Measurements from ENCODE around the gene POLE.

The POLE gene

DNA sequence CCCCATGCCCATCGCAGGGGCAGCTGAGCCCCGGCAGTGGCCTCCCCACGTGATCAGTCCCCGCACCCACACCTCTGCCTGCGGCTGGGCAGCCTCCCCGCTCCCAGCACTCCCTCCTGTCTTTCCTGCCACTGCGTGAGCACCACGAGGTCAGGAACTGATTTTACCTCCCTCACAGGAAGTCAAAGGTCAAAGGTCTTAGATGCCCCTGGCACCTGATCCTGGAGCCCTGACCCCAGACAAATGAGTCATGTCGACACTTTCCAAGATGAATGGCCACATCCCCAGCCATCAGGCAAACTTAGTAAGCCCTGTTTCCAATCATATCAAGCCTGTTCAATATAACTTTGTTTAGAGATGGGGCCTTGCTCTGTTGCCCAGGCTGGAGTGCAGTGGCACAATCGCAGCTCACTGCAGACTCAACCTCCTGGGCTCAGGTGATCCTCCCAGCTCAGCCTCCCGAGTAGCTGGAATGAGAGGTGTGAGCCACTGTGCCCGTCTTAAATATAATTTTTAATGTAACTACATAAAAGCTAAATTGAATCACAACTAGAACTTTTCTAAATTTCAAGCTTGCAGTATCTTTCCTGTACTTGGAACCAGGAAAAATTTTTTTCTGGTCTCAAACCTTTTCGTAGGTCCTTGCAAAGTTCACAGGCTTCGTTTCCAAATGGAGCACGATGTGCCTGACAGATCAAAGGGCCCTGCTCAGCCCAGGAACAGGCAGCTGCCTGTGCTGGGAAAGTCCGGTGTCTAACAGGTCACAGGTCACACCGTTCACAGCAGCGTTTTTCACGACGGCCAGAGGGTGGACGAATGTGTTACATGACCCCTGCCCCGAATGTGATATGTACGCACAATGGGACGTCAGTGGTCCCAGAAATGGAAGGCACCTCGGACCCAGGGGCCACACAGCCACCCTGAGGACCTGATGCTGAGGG lies 78.6 kb downstream of the POLE start:
- no peak overlapping the region for H3K27ac ChIP-seq (ENCODE audit: low read depth, low read length)
- peaks cover 2 to 24% (median 15%) of the 10 kb centered on the region in 5 donors for H3K4me1 ChIP-seq (ENCODE audit: control insufficient read depth in 5 of 5, insufficient read depth in 5 of 5, low read length in 5 of 5)
- peaks cover 0 to 9% (median 6%) of the 10 kb centered on the region in 5 donors for H3K9me3 ChIP-seq (ENCODE audit: control insufficient read depth in 5 of 5, low read length in 5 of 5)
- H3K4me3 ChIP-seq (ENCODE audit: low read depth in 1 of 5, low read length in 5 of 5) = no peak overlapping the region
- H3K27me3 ChIP-seq (ENCODE audit: control insufficient read depth in 5 of 5, insufficient read depth in 4 of 5, low read length in 5 of 5) = peaks cover 27 to 70% (median 39%) of the 10 kb centered on the region in 5 donors
- no peaks in the 10 kb centered on the region for H3K36me3 ChIP-seq (ENCODE audit: control insufficient read depth in 5 of 5, insufficient read depth in 5 of 5, low read length in 5 of 5)
- H3K9ac ChIP-seq (ENCODE audit: low read length in 5 of 5) = no peak overlapping the region

DNA sequence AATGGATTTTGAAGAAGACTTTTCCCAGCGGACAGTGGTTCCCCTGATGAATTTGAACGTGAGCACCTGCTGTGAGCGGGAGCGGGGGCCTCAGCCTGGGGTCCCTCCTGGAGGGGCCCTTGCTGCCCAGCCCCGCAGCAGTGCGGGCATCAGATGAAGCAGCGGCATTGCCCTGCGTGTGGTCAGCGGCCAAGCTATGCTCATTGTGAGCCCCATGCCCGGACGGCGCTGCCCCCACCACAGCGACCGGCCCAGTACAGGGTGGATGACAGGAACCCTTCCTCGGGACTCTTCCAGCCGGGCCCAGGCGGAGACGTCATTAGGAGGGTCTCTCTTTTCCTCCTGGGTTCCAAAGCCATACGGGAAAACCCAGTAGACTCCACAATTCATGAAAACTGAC lies 80.2 kb downstream of the POLE start:
- Histone ChIP-seq H3K9ac (ENCODE audit: low read length in 5 of 5) (no peak overlapping the region), H3K4me1 (ENCODE audit: control insufficient read depth in 5 of 5, insufficient read depth in 5 of 5, low read length in 5 of 5) (peaks cover 2 to 33% (median 25%) of the 10 kb centered on the region in 5 donors), H3K4me3 (ENCODE audit: low read depth in 1 of 5, low read length in 5 of 5) (no peak overlapping the region), H3K27ac (ENCODE audit: low read depth, low read length) (no peak overlapping the region), H3K27me3 (ENCODE audit: control insufficient read depth in 5 of 5, insufficient read depth in 4 of 5, low read length in 5 of 5) (peaks cover 39 to 82% (median 53%) of the 10 kb centered on the region in 5 donors), H3K9me3 (ENCODE audit: control insufficient read depth in 5 of 5, low read length in 5 of 5) (peaks cover 0 to 8% (median 6%) of the 10 kb centered on the region in 5 donors), H3K36me3 (ENCODE audit: control insufficient read depth in 5 of 5, insufficient read depth in 5 of 5, low read length in 5 of 5) (no peaks in the 10 kb centered on the region)

DNA sequence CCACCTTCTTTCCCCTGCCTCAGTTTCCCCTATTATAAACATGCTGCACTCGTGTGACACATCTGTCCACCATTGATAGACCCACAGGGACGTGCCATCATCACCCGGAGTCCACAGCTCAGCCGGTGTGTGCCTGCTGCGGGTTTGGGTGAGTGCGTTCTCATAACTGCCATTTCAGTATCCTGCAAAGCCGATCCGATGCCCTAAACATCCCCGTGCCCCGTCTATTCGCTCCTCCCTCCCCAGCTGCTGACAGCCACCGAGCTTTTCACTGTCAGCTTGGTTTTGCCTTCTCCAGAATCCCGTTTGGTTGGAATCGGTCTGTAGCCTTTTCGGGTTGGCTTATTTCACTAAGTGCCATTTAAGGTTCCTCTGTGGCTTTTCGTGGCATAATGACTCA lies 80.7 kb downstream of the POLE start:
- H3K4me1 ChIP-seq (ENCODE audit: control insufficient read depth in 5 of 5, insufficient read depth in 5 of 5, low read length in 5 of 5) = peaks cover 4 to 33% (median 25%) of the 10 kb centered on the region in 5 donors
- H3K27me3 ChIP-seq (ENCODE audit: control insufficient read depth in 5 of 5, insufficient read depth in 4 of 5, low read length in 5 of 5) = peaks cover 39 to 80% (median 57%) of the 10 kb centered on the region in 5 donors
- H3K4me3 ChIP-seq (ENCODE audit: low read depth in 1 of 5, low read length in 5 of 5) = no peak overlapping the region
- no peak overlapping the region for H3K27ac ChIP-seq (ENCODE audit: low read depth, low read length)
- H3K9ac ChIP-seq (ENCODE audit: low read length in 5 of 5) = no peak overlapping the region
- no peaks in the 10 kb centered on the region for H3K36me3 ChIP-seq (ENCODE audit: control insufficient read depth in 5 of 5, insufficient read depth in 5 of 5, low read length in 5 of 5)
- peaks cover 0 to 4% (median 3%) of the 10 kb centered on the region in 5 donors for H3K9me3 ChIP-seq (ENCODE audit: control insufficient read depth in 5 of 5, low read length in 5 of 5)

DNA sequence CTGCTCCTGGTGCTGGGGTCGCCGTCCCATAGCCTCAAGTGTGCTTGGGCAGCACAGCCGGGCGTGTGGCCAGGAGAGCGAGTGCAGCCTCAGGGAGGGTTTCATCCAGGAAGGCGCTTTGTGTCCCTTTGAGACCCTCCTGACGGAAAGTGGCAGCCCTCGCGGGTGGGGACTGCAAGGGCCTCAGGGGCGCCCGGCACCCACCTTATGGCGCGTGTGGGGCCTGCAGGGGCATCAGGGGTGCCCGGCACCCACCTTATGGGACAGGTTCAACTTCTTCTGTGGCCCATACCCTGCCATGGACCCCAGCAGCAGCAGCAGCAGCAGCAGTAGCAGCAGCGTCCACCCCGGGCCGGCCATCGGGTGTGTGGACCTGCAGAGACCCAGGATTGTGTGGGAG lies 81.2 kb downstream of the POLE start:
- H3K9ac ChIP-seq (ENCODE audit: low read length in 5 of 5) = no peak overlapping the region
- H3K27me3 ChIP-seq (ENCODE audit: control insufficient read depth in 5 of 5, insufficient read depth in 4 of 5, low read length in 5 of 5) = peaks cover 42 to 79% (median 59%) of the 10 kb centered on the region in 5 donors
- no peak overlapping the region for H3K27ac ChIP-seq (ENCODE audit: low read depth, low read length)
- no peaks in the 10 kb centered on the region for H3K9me3 ChIP-seq (ENCODE audit: control insufficient read depth in 5 of 5, low read length in 5 of 5)
- no peaks in the 10 kb centered on the region for H3K36me3 ChIP-seq (ENCODE audit: control insufficient read depth in 5 of 5, insufficient read depth in 5 of 5, low read length in 5 of 5)
- H3K4me1 ChIP-seq (ENCODE audit: control insufficient read depth in 5 of 5, insufficient read depth in 5 of 5, low read length in 5 of 5) = peaks cover 4 to 36% (median 27%) of the 10 kb centered on the region in 5 donors
- no peak overlapping the region for H3K4me3 ChIP-seq (ENCODE audit: low read depth in 1 of 5, low read length in 5 of 5)

DNA sequence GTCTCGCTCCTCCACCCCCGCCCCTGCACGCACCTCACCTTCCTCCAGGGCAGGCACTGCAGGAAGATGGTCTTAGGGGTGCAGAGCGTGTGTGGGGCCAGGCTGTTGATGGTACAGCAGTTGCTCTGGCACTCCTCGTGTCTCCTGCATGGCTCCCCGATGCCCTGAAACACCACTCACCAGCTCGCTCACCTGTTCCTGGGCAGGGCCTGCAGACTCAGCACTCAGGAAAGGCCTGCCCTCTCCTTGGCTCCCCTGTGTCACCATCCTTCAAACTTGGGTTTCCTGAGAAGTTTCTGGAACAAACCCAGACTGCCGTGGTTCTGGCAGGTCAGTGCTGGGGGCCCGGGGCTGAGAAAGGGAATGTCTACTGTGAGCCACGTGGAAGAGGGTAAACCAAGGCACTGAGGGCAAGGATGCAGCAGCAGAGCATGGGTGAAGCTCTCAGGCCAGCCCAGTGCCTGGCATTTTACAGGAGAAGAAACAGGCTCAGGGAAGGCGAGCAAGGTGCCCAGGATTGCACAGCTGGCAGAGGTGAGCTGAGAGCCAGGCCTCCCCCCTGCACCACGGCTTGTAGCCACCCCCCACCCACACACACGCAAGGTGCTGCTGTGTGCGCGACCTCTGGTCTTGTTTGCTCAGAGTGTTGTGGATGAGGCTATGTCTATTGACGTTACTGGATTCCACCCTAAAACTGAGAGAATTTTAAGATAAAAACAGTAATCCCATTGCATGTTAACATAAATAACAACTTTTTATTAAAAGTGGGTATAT lies 82.3 kb downstream of the POLE start:
- peaks cover 40 to 72% (median 52%) of the 10 kb centered on the region in 5 donors for H3K27me3 ChIP-seq (ENCODE audit: control insufficient read depth in 5 of 5, insufficient read depth in 4 of 5, low read length in 5 of 5)
- H3K27ac ChIP-seq (ENCODE audit: low read depth, low read length) = no peak overlapping the region
- no peaks in the 10 kb centered on the region for H3K36me3 ChIP-seq (ENCODE audit: control insufficient read depth in 5 of 5, insufficient read depth in 5 of 5, low read length in 5 of 5)
- H3K4me3 ChIP-seq (ENCODE audit: low read depth in 1 of 5, low read length in 5 of 5) = peak overlapping the region in 2 of 5 donors; percentile 56 to 59
- H3K4me1 ChIP-seq (ENCODE audit: control insufficient read depth in 5 of 5, insufficient read depth in 5 of 5, low read length in 5 of 5) = peaks cover 4 to 40% (median 31%) of the 10 kb centered on the region in 5 donors
- no peaks in the 10 kb centered on the region for H3K9me3 ChIP-seq (ENCODE audit: control insufficient read depth in 5 of 5, low read length in 5 of 5)
- no peak overlapping the region for H3K9ac ChIP-seq (ENCODE audit: low read length in 5 of 5)

DNA sequence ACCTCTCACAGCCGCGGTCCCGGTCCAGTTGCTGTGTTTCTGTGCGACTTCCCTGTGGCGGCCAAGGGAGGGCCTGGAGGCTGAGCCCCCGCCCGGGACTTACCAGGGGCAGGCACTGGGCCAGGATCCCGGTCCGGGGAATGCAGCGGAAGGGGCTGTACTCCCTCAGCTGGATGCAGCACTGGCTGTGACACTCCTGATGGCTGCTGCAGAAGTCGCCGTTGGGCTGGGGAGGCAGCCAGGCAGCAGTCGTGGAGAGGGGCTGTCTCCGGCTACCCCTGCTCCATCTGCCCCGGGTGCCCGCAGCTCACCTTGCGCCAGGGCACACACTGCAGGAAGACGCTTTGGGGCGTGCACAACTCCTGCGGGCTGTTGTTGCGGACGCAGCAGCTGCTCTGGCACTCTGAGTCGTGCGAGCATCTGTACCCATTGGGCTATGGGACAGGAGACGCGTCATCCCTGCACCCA lies 83.0 kb downstream of the POLE start:
- Histone ChIP-seq H3K27me3 (ENCODE audit: control insufficient read depth in 5 of 5, insufficient read depth in 4 of 5, low read length in 5 of 5) (peaks cover 39 to 67% (median 52%) of the 10 kb centered on the region in 5 donors), H3K4me3 (ENCODE audit: low read depth in 1 of 5, low read length in 5 of 5) (peak overlapping the region in 3 of 5 donors; percentile 36 to 59 (median 56)), H3K9me3 (ENCODE audit: control insufficient read depth in 5 of 5, low read length in 5 of 5) (no peaks in the 10 kb centered on the region), H3K4me1 (ENCODE audit: control insufficient read depth in 5 of 5, insufficient read depth in 5 of 5, low read length in 5 of 5) (peaks cover 4 to 39% (median 31%) of the 10 kb centered on the region in 5 donors), H3K9ac (ENCODE audit: low read length in 5 of 5) (peak overlapping the region in 1 of 5 donors; percentile 59), H3K36me3 (ENCODE audit: control insufficient read depth in 5 of 5, insufficient read depth in 5 of 5, low read length in 5 of 5) (no peaks in the 10 kb centered on the region), H3K27ac (ENCODE audit: low read depth, low read length) (no peak overlapping the region)

DNA sequence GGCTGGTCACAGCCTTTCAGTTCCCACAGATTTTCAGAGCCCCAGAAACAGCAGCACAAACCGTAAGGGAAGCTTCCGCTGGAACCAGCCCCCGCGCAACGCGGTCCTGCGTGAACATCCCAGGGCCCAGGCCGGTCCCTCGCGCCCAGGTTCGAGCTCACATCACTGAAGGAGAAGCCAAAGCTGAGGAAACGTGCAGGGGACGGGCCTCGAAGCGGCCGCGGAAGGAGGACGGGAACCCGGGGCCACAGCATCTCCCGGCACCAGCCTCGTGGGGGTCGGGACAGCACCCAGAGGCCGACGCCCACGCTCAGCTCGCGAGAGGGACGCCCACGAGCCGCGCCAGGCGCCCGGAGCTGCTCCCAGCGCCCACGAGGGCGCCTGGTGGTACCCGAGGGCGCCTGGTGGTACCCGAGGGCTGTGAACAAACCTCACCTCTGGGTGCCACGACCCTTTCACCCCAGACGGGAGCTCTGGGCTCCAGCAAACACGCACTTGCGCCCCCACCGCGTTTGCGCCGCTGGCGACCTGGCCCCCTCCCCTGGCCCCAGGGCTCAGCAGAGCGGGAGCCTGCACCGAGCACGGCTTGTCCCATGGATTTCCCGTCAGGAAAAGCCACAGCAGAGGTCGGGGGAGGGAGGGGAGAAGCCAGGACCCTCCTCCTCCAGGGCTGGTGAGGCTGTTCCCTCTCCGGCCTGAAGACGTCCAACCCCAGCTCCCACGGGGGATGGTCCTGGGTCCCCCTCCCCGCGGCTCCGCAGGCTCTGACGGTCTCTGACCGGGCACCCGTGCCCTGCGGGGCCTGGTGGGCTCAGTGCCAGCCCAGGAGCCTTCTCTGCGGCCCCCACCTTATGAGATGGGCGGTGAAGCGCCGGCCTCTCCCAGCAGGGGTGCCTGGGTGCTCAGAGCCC lies 83.6 kb downstream of the POLE start:
- Histone ChIP-seq H3K4me3 (ENCODE audit: low read depth in 1 of 5, low read length in 5 of 5) (peak overlapping the region in 3 of 5 donors; percentile 36 to 59 (median 56)), H3K27me3 (ENCODE audit: control insufficient read depth in 5 of 5, insufficient read depth in 4 of 5, low read length in 5 of 5) (peaks cover 33 to 62% (median 49%) of the 10 kb centered on the region in 5 donors), H3K9ac (ENCODE audit: low read length in 5 of 5) (peak overlapping the region in 2 of 5 donors; percentile 34 to 59), H3K36me3 (ENCODE audit: control insufficient read depth in 5 of 5, insufficient read depth in 5 of 5, low read length in 5 of 5) (no peaks in the 10 kb centered on the region), H3K27ac (ENCODE audit: low read depth, low read length) (no peak overlapping the region), H3K4me1 (ENCODE audit: control insufficient read depth in 5 of 5, insufficient read depth in 5 of 5, low read length in 5 of 5) (peaks cover 3 to 43% (median 35%) of the 10 kb centered on the region in 5 donors), H3K9me3 (ENCODE audit: control insufficient read depth in 5 of 5, low read length in 5 of 5) (no peaks in the 10 kb centered on the region)

- peaks cover 3 to 44% (median 36%) of the 10 kb centered on the region in 5 donors for H3K4me1 ChIP-seq (ENCODE audit: control insufficient read depth in 5 of 5, insufficient read depth in 5 of 5, low read length in 5 of 5)
- no peaks in the 10 kb centered on the region for H3K9me3 ChIP-seq (ENCODE audit: control insufficient read depth in 5 of 5, low read length in 5 of 5)
- H3K9ac ChIP-seq (ENCODE audit: low read length in 5 of 5) = no peak overlapping the region
- no peak overlapping the region for H3K27ac ChIP-seq (ENCODE audit: low read depth, low read length)
- no peaks in the 10 kb centered on the region for H3K36me3 ChIP-seq (ENCODE audit: control insufficient read depth in 5 of 5, insufficient read depth in 5 of 5, low read length in 5 of 5)
- peak overlapping the region in 3 of 5 donors; percentile 36 to 59 (median 56) for H3K4me3 ChIP-seq (ENCODE audit: low read depth in 1 of 5, low read length in 5 of 5)
- peaks cover 33 to 55% (median 44%) of the 10 kb centered on the region in 5 donors for H3K27me3 ChIP-seq (ENCODE audit: control insufficient read depth in 5 of 5, insufficient read depth in 4 of 5, low read length in 5 of 5)
Observed at GRCh38 chr12:132602572-132603239, 84.4 kb downstream of the POLE start.

Data from subcutaneous abdominal adipose tissue (tissue), 5 donors.